GM18861 (cell line): ENCODE results near the gene CHD6.

ENCODE experiments used
- ATAC-seq: cut with Tn5 transposase; IDR thresholded peaks from one replicate; pipeline ENCODE4 v1.9.1; 2021; ENCODE audit not compliant: unreplicated experiment

Gene CHD6

GRCh38 chr20:41617902-41618806 lies at the start of gene CHD6:
TSS of gene CHD6 (minus strand) at chr20:41618377. CDS start at chr20:41551337, 67,040 bp downstream.
- peak; percentile 99 for ATAC-seq

GRCh38 chr20:41664584-41664983 lies 46.4 kb upstream of the CHD6 start:
- ATAC-seq = peak; percentile 54

GRCh38 chr20:41657655-41658054 lies 39.5 kb upstream of the CHD6 start:
- ATAC-seq = no peak

GRCh38 chr20:41655962-41656618 lies 37.9 kb upstream of the CHD6 start:
- ATAC-seq = no peak

- ATAC-seq = no peak
Observed at GRCh38 chr20:41654884-41655283, 36.7 kb upstream of the CHD6 start.

GRCh38 chr20:41654292-41654691 lies 36.1 kb upstream of the CHD6 start:
- no peak for ATAC-seq

GRCh38 chr20:41650231-41650948 lies 32.2 kb upstream of the CHD6 start:
- ATAC-seq = no peak

- no peak for ATAC-seq
Observed at GRCh38 chr20:41649489-41649888, 31.3 kb upstream of the CHD6 start.

- no peak for ATAC-seq
Observed at GRCh38 chr20:41645372-41645771, 27.2 kb upstream of the CHD6 start.

GRCh38 chr20:41643504-41643938 lies 25.3 kb upstream of the CHD6 start:
- no peak for ATAC-seq

GRCh38 chr20:41639630-41640029 lies 21.5 kb upstream of the CHD6 start:
- ATAC-seq = no peak

- ATAC-seq = no peak
Observed at GRCh38 chr20:41638456-41638855, 20.3 kb upstream of the CHD6 start.

GRCh38 chr20:41635158-41635557 lies 17.0 kb upstream of the CHD6 start:
- ATAC-seq = no peak

GRCh38 chr20:41632896-41633295 lies 14.7 kb upstream of the CHD6 start:
- ATAC-seq = no peak

- ATAC-seq = no peak
Observed at GRCh38 chr20:41631826-41632225, 13.6 kb upstream of the CHD6 start.

- no peak for ATAC-seq
Observed at GRCh38 chr20:41630846-41631245, 12.7 kb upstream of the CHD6 start.

GRCh38 chr20:41627611-41628244 lies 9.6 kb upstream of the CHD6 start:
- no peak for ATAC-seq

GRCh38 chr20:41627001-41627495 lies 8.9 kb upstream of the CHD6 start:
- ATAC-seq = no peak

- ATAC-seq = no peak
Observed at GRCh38 chr20:41623625-41624375, 5.6 kb upstream of the CHD6 start.

GRCh38 chr20:41622584-41622983 lies 4.4 kb upstream of the CHD6 start:
- no peak for ATAC-seq
